Astrocyte (in vitro differentiated cells and primary cell): Measurements from ENCODE around the gene PPFIA1. TPM values are rescaled to one million over a fixed set of nuclear protein-coding genes. Genes with fewer than 3 reads are reported as not detected.
A peak's percentile ranks its signal among the peaks of the same experiment; 100 is the strongest.

ENCODE experiments used
- DNase-seq: peaks from one replicate; pipeline ENCODE4 v3.0.0-alpha.2; 2010; ENCODE audit warnings: low read depth
- FAIRE-seq: peaks from 2 replicates; lab custom pipeline; 2011; peaks lifted over from hg19 to GRCh38; lab: Jason Lieb, UNC
- H2AFZ ChIP-seq: 2 replicates; pipeline ENCODE4 v1.6.0; 2012; ENCODE audit warnings: low read depth, low read length, inconsistent platforms
- H3K27ac ChIP-seq: 2 replicates; pipeline ENCODE4 v1.5.1; 2011; ENCODE audit warnings: low read depth, low read length, inconsistent platforms
- H3K27me3 ChIP-seq: 2 replicates; pipeline ENCODE4 v1.6.0; 2011; ENCODE audit warnings: low read length, inconsistent platforms; ENCODE audit not compliant: insufficient read depth
- H3K36me3 ChIP-seq: 2 replicates; pipeline ENCODE4 v1.5.1; 2011; ENCODE audit warnings: low read length, inconsistent platforms; ENCODE audit not compliant: insufficient read depth
- H3K4me1 ChIP-seq: 2 replicates; pipeline ENCODE4 v1.5.1; 2011; ENCODE audit warnings: low read length, inconsistent platforms; ENCODE audit not compliant: insufficient read depth
- H3K4me2 ChIP-seq: 2 replicates; pipeline ENCODE4 v1.6.0; 2012; ENCODE audit warnings: low read length, inconsistent platforms
- H3K4me3 ChIP-seq: 2 replicates; pipeline ENCODE4 v1.5.1; 2011; ENCODE audit warnings: low read depth, mild to moderate bottlenecking, low read length, inconsistent platforms; ENCODE audit not compliant: insufficient read depth
- H3K79me2 ChIP-seq: 2 replicates; pipeline ENCODE4 v1.6.0; 2012; ENCODE audit warnings: mild to moderate bottlenecking, low read length, inconsistent platforms; ENCODE audit not compliant: insufficient read depth
- H3K9ac ChIP-seq: 2 replicates; pipeline ENCODE4 v1.6.0; 2012; ENCODE audit warnings: mild to moderate bottlenecking, low read length, inconsistent platforms
- H3K9me3 ChIP-seq: 2 replicates; pipeline ENCODE4 v1.5.1; 2012; ENCODE audit warnings: low read depth, mild to moderate bottlenecking, low read length, inconsistent platforms; ENCODE audit not compliant: insufficient read depth
- H4K20me1 ChIP-seq: 2 replicates; pipeline ENCODE4 v1.6.0; 2012; ENCODE audit warnings: low read length, inconsistent platforms; ENCODE audit not compliant: insufficient read depth
- H3K27ac Mint-ChIP-seq: one replicate; pipeline ENCODE4 v1.8.0; 2021; ENCODE audit warnings: mild to moderate bottlenecking, mixed read lengths; ENCODE audit not compliant: unreplicated experiment
- H3K27me3 Mint-ChIP-seq: one replicate; pipeline ENCODE4 v1.8.0; 2021; ENCODE audit warnings: low read depth, mixed read lengths; ENCODE audit not compliant: unreplicated experiment
- H3K36me3 Mint-ChIP-seq: one replicate; pipeline ENCODE4 v1.8.0; 2021; ENCODE audit warnings: low read depth, mixed read lengths; ENCODE audit not compliant: unreplicated experiment
- H3K4me1 Mint-ChIP-seq: one replicate; pipeline ENCODE4 v1.8.0; 2021; ENCODE audit warnings: low read depth, mixed read lengths; ENCODE audit not compliant: unreplicated experiment
- H3K4me3 Mint-ChIP-seq: one replicate; pipeline ENCODE4 v1.8.0; 2021; ENCODE audit warnings: mild to moderate bottlenecking, moderate library complexity, mixed read lengths; ENCODE audit not compliant: unreplicated experiment
- H3K9me3 Mint-ChIP-seq: one replicate; pipeline ENCODE4 v1.8.0; 2021; ENCODE audit warnings: mild to moderate bottlenecking, mixed read lengths; ENCODE audit not compliant: unreplicated experiment
- CTCF ChIP-seq: IDR thresholded peaks from 2 replicates; pipeline ENCODE4 v1.5.1; 2011; ENCODE audit warnings: low read depth, mild to moderate bottlenecking, inconsistent platforms, low read length, moderate library complexity; ENCODE audit not compliant: insufficient read depth
- EZH2 ChIP-seq: IDR thresholded peaks from 2 replicates; pipeline ENCODE4 v1.6.1; 2012; ENCODE audit warnings: mild to moderate bottlenecking, low read length, inconsistent platforms; ENCODE audit not compliant: insufficient read depth
- total RNA-seq: library from RNA; stranded (reverse); gene quantifications from 2 replicates; pipeline ENCODE4 v1.2.1, GENCODE V29; 2021

Gene PPFIA1
- total RNA-seq, 1 donor from 2014 or later: 54.7 TPM

- DNase-seq (no peak), FAIRE-seq (no peak)
- Histone ChIP-seq H3K4me1 (peaks cover 15% of the 10 kb centered on the region), H4K20me1 (peaks cover 29% of the 10 kb centered on the region), H3K36me3 (peaks cover 15% of the 10 kb centered on the region), H2AFZ (no peak overlapping the region), H3K4me2 (no peak overlapping the region), H3K27ac (no peak overlapping the region), H3K9me3 (no peaks in the 10 kb centered on the region), H3K27me3 (no peaks in the 10 kb centered on the region), H3K79me2 (peaks cover 37% of the 10 kb centered on the region), H3K9ac (no peak overlapping the region), H3K4me3 (no peak overlapping the region)
- Mint-ChIP-seq H3K27ac (peak overlapping the region; percentile 98), H3K9me3 (no peaks in the 10 kb centered on the region), H3K4me3 (no peak overlapping the region), H3K4me1 (peaks cover 37% of the 10 kb centered on the region), H3K36me3 (peaks cover 5% of the 10 kb centered on the region), H3K27me3 (no peaks in the 10 kb centered on the region)
- TF ChIP-seq EZH2: no peak
- no peak for TF ChIP-seq CTCF
Observed at GRCh38 chr11:70322666-70323065, 52.2 kb downstream of the PPFIA1 start.

GRCh38 chr11:70323806-70324205 lies 53.3 kb downstream of the PPFIA1 start:
- H3K36me3 ChIP-seq: peaks cover 21% of the 10 kb centered on the region
- no peaks in the 10 kb centered on the region for H3K27me3 ChIP-seq
- H2AFZ ChIP-seq: no peak overlapping the region
- Mint-ChIP-seq H3K27ac (peak overlapping the region; percentile 98), H3K27me3 (no peaks in the 10 kb centered on the region), H3K4me1 (peaks cover 44% of the 10 kb centered on the region), H3K4me3 (peak overlapping the region; percentile 60), H3K36me3 (peaks cover 7% of the 10 kb centered on the region), H3K9me3 (no peaks in the 10 kb centered on the region)
- H3K79me2 ChIP-seq: peaks cover 34% of the 10 kb centered on the region
- H3K9ac ChIP-seq: peak overlapping the region; percentile 2
- TF ChIP-seq CTCF (no peak), EZH2 (no peak)
- H3K9me3 ChIP-seq: no peaks in the 10 kb centered on the region
- no peak for FAIRE-seq
- H3K27ac ChIP-seq: peak overlapping the region; percentile 35
- peaks cover 15% of the 10 kb centered on the region for H3K4me1 ChIP-seq
- H4K20me1 ChIP-seq: peaks cover 18% of the 10 kb centered on the region
- no peak overlapping the region for H3K4me3 ChIP-seq
- peak overlapping the region; percentile 29 for H3K4me2 ChIP-seq
- DNase-seq: peak; percentile 26

GRCh38 chr11:70324376-70325115 lies 54.1 kb downstream of the PPFIA1 start:
- Histone ChIP-seq H2AFZ (no peak overlapping the region), H3K27ac (peak overlapping the region; percentile 35), H3K27me3 (no peaks in the 10 kb centered on the region), H3K9me3 (no peaks in the 10 kb centered on the region), H3K79me2 (peaks cover 31% of the 10 kb centered on the region), H3K4me2 (peak overlapping the region; percentile 29), H4K20me1 (peaks cover 11% of the 10 kb centered on the region), H3K36me3 (peaks cover 24% of the 10 kb centered on the region), H3K4me3 (no peak overlapping the region), H3K9ac (peak overlapping the region; percentile 2), H3K4me1 (peaks cover 15% of the 10 kb centered on the region)
- peak; percentile 38 for DNase-seq
- FAIRE-seq: no peak
- TF ChIP-seq EZH2 (no peak), CTCF (no peak)
- no peaks in the 10 kb centered on the region for H3K9me3 Mint-ChIP-seq
- H3K4me3 Mint-ChIP-seq: peak overlapping the region; percentile 60
- H3K27me3 Mint-ChIP-seq: no peaks in the 10 kb centered on the region
- H3K36me3 Mint-ChIP-seq: peaks cover 7% of the 10 kb centered on the region
- peaks cover 46% of the 10 kb centered on the region for H3K4me1 Mint-ChIP-seq
- H3K27ac Mint-ChIP-seq: peak overlapping the region; percentile 98
